Ureter (tissue), 1 donor: Measurements from ENCODE around the gene NEURL2. TPM values are rescaled to one million over a fixed set of nuclear protein-coding genes. Genes with fewer than 3 reads are reported as not detected.
"Not testable (repeated sequence)": the region's sequence is repeated elsewhere in the genome, so short reads cannot be mapped to it uniquely, and the experiment has no call there.

Experiments
- DNase-seq: peaks from one replicate; pipeline ENCODE4 v3.0.0-alpha.2; 2020; ENCODE audit warnings: low spot score
- total RNA-seq: library from RNA; stranded (reverse); gene quantifications from one replicate; pipeline ENCODE4 v1.2.4, GENCODE V29; 2023
- donor health status: DM: yes; HTN: yes; CAD: no.

Gene NEURL2
- total RNA-seq, 1 donor from 2014 or later: 17.9 TPM

GRCh38 chr20:45874104-45874481 is 16.9 kb downstream of the NEURL2 start:
- not testable (repeated sequence) for DNase-seq

DNA sequence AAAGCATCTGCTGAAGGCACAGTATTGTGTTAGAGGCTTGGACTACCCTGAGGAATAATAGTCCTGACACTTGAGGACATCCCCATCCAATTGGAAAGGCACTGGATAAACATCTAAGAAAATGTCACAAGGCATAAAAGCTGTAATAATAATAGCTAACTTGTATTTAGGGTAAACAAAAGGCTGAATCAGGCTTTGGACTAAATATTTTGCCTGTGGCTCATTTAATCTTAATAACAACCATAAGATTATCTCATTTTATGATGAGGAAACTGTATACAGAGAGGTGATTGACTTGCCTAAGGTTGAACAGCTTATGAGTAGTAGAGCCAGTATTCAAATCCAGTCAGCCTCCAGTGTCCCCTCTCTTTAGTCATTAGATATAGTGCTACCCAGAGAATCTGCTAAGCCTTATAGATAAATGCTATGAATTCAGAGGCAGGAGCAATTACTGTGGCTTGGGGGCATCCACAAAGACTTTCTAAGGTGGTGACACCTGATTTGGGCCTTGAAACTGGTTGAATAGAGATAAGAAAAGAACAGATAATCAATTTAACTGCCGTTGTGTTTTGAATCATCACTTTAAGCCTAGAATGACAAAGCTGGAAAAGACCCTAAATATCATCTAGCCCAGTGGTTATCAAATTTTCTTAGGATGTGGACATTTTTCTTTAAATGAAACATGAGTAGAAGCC is 17.5 kb downstream of the NEURL2 start:
- no peak for DNase-seq

DNA sequence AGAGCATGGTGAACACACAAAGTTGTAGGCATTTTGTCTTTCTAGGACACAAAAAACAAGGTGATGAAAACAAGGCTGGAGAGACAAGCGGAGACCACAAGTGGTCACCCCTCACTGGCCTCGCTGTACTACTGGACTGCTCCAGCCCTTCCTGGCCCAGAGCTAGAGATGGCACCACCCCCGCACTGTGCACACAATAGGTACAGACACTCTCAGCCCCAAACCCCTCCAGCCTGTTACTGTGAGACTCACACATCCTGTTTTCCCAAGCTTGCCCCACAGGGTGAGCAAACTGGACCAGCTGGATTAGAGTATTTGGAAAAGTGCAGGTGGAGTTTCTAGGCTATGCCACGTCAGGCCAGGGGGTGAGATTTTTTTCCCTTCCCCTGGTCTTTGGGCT is 18.4 kb downstream of the NEURL2 start:
- DNase-seq: no peak

DNA sequence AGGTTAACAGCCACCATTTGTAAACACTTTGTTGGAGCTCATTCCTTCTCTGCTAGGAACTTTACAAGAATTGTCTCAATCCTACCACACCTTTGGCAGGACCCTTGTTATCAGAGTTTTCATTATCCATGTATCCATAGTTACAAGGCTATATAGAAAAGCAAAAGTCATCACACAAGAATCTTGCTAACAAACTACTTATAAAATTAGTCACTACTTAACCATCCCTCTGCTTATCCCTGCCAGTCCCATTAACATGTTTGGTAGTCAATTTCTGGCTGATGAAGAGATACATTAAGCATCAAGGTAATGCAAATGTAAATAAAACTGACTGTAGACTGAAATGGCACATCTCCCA is 23.2 kb downstream of the NEURL2 start:
- no peak for DNase-seq

- DNase-seq: no peak
Observed at GRCh38 chr20:45867136-45867818, 23.7 kb downstream of the NEURL2 start.

GRCh38 chr20:45866454-45866853 is 24.6 kb downstream of the NEURL2 start:
- no peak for DNase-seq

DNA sequence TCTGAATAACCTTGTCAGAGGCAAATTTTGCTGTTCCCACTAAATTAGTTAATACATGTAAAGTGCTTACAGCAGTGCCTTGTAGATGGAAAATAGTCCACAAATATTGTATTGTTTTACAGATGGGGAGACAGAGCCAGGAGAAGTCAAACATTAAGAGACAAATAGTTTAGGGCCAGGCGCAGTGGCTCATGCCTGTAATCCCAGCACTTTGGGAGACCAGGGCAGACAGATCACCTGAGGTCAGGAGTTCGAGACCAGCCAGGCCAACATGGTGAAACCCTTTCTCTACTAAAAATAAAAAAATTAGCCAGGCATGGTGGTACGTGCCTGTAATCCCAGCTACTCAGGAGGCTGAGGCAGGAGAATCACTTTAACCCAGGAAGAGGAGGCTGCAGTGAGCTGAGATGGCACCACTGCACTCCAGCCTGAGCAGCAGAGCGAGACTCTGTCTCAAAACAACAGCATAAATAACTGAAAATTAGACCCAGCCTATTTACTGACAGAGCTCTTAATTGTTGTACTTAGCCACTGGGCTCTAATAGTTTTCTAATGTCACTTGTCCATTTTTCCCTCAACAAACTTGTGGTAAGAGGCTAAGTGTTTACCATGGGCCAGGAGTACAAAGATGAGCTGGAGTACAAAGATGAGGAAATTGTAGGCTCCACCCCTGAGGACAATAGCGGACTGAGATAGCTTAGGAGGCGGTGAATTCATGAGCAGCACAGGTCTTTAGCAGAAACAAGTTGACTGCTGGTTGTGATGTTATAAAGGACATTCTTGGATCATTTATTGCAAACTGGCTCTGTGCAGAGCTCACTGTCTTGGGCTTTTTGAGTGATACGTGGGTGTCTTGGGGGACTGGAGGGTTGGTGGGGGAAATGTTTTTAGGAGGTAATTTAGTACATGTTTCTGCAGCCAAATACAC is 27.2 kb downstream of the NEURL2 start:
- DNase-seq: no peak

GRCh38 chr20:45861221-45862075 is 29.6 kb downstream of the NEURL2 start:
- DNase-seq: no peak

DNA sequence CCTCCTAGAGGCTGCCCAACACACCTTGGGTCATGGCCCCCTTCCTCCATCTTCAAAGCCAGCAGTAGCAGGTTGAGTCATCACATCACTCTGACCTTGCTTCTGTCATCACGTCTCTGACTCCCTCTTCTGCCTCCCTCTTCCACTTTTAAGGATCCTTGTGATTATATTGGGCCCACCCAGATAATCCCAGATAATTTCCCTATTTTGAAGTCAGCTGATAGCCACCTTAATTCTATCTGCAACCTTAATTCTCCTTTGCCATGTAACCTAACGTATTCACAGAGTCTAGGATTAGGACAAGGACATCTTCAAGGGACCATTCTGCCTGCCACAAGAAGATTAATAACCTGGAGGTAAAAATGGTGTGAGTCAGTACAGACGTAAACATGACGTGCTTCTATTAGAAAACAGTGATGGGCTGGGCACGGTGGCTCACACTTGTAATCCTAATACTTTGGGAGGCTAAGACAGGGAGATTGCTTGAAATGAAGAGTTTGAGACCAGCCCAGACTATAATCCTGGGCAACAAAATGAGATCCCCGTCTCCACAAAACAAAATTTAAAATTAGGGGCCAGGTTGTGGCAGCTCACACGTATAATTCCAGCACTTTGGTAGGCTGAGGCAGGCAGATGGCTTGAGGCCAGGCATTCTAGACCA is 30.3 kb downstream of the NEURL2 start:
- DNase-seq: no peak

DNA sequence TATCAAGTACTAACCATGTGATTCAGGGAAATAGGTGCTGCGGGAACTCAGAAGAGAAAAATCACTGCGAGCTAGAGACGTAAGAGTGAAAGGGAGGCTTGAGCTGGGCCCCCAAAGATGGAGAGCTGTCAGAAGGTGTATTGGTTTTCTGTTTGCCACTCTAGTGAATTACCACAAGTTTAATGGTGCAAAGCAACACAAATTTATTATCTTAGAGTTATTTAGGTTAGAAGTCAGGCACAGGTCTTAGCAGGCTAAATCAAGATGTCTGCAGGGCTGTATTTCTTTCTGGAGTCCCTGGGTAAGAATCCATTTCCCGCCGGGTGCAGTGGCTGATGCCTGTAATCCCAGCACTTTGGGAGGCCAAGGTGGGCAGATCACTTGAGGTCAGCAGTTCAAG is 31.1 kb downstream of the NEURL2 start:
- no peak for DNase-seq

- DNase-seq: no peak
Observed at GRCh38 chr20:45857882-45858216, 33.2 kb downstream of the NEURL2 start.

DNA sequence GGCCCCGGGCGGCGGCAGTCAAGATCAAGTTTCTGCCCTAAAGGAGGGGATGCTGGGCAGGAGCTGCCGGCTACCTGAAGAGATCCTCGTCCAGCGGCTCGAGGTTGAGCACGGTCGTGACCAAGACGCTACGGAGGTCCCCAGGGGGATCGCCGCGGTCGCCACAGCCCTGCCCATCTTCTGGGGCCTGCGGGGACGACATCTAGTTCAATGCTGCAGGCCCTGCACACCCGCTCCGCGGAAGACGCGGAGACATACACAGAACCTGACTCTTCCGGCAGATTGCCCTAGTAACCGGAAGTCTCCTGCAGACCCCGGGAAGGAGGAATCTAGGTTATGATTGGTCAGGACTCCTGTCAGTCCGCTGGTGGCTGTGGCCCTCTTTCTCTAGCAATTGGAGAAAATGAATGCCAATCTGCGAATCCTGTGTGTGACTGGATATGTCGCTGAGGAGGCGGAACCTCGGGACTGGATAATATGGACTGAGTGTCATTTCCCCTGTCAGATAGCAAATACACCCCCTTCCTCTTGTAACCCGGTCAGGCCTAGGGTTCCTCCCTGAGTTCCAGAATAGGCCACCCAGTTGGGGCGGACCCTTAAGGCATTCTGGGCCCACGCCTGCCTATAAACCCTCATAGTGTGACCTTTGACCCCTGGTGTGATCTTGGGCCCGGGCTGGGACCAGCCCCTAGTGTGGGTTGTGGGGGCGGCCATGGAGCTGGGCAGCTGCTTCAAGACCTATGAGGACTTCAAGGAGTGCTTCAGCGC is 33.7 kb downstream of the NEURL2 start, which contains the start of the genes ACOT8 and ZSWIM3:
TSS of gene ACOT8 (minus strand) at position 279 of the 768 bp plus-strand sequence. CDS start at position 202, 77 bp downstream.
TSS of gene ZSWIM3 (plus strand) at position 501 of the 768 bp plus-strand sequence. CDS start at position 713, 212 bp downstream.
- peak; percentile 99 for DNase-seq

- DNase-seq: no peak
Observed at GRCh38 chr20:45853484-45853883, 37.5 kb downstream of the NEURL2 start.

GRCh38 chr20:45852326-45852725 is 38.7 kb downstream of the NEURL2 start:
- DNase-seq: no peak

DNA sequence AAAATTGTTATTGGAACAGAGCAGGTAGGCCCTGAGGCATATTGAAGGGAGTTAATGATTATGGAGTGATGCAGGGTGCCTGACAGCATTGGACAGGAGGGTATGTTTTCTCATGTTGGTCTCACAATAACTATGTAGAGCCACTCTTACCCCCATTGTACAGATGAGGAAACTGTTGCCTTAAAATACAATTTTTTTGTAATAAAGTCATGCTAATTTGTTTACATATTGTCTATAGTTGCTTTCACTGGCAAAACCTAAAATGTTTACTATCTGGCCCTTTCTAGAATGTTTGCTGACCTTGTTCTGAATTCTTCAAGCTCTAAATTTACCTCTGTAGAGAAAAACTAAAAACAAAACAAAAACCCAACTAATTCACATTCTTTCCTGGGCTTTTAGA is 39.5 kb downstream of the NEURL2 start:
- DNase-seq: no peak

DNA sequence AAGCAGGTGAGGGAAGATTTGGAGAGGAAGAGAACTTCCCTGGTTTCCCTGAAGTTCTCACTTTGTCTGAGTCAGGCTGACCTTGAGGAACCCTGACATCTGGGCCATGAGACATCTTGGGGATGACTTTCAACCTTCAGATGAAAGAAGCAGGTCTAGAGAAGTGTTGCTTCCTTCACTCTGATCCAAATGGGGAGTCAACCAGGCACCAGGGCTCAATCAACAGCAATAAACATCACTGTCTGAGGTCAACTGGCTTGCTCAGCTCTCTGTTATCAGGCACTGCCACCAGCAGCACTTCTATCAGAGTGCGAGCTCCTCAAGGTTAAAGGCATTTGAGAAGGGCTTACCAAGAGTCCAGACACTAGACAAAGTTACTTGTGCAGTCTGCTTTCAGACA is 40.1 kb downstream of the NEURL2 start:
- no peak for DNase-seq

DNA sequence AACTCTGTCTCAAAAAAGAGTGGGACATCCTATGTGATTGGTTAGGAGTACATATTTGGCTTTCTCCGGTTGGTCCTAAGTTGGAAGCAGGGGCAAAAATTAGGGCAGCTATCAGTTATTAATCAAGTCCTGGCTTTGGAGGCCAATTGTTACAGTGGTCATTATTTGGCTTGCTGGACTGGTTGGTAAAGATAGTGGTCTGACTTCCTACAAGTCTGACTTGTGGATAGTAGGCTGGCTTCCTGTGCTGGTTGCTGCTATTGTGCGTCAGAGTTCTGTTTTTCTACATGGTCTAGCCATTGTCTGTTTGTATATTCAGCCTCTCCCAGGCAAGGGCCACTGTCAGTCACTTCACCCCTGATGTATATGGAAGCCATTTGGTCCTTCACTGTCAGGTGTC is 40.8 kb downstream of the NEURL2 start:
- no peak for DNase-seq

- no peak for DNase-seq
Observed at GRCh38 chr20:45848969-45849582, 41.9 kb downstream of the NEURL2 start.

- no peak for DNase-seq
Observed at GRCh38 chr20:45848421-45848820, 42.6 kb downstream of the NEURL2 start.

GRCh38 chr20:45845452-45845851 is 45.6 kb downstream of the NEURL2 start:
- no peak for DNase-seq
